NCI-H446 treated with DMSO at 0.1 percent for 48 hours (cell line): ENCODE results near the gene AP2B1.

Experiments
- DNase-seq: peaks from one replicate; lab custom pipeline; 2025; lab: John Stamatoyannopoulos, UW

The AP2B1 gene

DNA sequence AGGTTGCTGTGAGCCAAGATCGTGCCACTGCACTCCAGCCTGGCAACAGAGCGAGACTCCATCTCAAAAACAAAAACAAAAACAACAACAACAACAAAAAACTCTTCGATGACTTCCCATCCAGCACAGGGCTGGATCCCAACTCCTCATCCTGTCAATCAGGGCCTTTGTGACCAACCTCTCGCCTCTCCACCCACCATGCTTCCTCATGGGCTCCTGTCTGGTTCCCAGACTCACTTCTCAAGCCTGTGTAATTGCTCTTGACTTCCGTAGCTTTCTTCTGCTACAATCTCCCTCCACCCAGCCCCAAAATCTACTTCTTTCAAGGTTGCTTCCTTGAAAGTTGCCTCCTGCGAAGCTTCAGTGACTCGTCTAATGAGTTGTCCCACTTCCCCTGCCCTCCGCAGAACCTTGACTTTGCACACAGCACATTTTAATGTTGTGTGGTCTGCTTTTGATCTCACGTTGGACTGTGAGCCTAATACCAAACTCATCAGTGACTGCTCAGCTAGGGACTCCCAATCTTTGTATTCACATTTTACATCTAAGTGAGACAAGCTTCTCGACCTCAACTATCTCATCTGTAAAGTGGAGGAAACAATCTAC, 143.4 kb downstream of the AP2B1 start:
- no peak for DNase-seq

DNA sequence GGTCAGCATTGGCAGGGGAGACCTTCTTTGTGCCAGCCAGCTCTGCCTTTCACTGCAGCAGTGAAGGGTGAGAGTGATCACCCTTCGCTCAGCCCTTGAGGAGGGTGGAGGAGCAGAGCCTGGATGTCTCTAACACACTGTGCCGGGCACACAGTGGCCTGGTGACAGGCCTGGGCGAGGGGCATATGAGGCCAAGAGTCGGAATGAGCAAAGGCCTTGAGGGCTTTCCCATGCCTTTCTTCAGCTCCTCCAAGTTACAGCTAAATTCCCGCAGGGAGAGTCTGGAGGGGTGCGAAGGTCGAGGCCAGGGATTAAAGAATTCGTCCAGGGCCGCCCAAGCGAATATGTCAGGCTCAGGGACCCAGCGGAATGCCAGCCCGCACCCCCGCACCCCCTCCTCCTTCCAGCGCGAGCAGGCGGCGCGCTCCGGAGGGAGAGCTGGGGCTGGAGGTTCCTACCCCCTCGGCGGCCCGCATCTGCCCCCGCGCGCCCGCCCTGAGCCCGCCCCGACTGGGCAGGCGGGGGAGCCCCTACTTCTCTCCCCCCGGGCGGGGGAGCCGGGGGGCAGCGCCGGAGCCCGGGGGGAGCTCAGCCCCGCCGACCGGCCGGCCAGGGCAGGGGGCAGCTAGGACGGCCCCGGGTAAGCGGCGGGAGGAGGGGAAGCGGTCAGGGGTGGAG, 144.3 kb downstream of the AP2B1 start, which contains the start of gene RASL10B:
RASL10B (plus strand) TSS at position 401 of the 678 bp plus-strand sequence. CDS start 3,546 bp downstream, outside the sequence.
- no peak for DNase-seq

DNA sequence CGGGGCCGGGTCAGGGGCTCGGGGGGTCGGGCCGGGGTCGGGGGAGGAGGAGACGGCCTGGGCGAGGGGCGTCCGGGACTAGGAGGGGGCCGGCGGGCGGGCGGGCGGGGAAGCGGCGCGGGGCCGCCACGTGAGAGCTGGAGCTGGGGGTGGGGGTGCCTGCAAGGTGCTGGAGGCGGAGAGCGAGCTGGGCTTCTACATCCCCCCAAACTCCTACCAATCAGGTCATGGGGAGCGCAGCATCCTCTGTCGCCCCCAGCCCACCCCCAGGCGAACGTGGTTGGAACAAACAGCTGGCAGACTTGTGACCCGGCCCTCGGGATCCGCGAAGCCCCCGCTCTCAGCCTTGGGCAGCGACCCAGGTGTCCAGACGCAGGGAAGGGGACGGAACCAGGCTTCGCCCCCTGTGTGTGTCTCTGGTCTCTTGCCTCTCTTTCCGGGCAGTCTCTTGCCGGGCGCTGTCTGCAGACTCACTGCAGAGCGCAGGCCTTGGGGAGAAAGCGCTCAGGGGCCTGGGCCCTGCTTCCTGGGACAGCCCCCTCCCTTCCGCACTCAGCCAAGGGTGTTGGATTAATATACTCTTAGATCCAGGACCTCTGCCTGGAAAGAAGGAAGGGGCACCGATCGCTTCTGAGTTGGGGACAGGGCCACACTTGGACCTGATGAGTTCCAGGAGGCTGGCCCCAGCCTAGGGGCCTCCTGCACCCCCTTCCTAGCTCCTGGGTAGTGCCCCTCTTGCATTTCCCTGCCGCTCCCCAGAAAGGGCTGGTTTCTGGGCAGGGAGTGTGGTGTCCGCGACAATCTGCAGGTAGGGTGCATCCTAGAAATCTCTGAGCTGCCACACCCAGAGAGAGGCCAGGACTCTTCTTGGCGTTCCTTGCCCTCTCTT, 145.0 kb downstream of the AP2B1 start:
- DNase-seq: no peak

GRCh38 chr17:35732806-35733136, 145.6 kb downstream of the AP2B1 start:
- DNase-seq: no peak

DNA sequence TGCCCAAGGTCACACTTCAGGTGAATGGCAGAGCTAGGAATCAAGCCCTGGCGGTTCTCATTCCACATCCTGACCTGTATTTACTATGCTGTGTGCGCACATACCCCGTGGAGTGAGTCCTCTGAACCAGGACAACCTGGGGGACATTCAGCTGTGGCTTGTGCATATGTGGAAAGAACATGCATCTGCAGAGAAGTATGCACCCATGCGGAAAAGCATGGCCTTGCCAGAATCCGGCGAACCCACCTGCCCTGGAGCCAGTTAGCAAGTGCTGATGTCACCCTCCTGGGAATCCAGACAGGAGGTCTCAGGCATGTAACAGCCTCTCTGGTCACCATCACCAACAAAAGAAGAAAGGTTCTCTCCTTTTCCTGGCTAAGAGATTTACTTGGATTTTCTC, 146.2 kb downstream of the AP2B1 start:
- no peak for DNase-seq

DNA sequence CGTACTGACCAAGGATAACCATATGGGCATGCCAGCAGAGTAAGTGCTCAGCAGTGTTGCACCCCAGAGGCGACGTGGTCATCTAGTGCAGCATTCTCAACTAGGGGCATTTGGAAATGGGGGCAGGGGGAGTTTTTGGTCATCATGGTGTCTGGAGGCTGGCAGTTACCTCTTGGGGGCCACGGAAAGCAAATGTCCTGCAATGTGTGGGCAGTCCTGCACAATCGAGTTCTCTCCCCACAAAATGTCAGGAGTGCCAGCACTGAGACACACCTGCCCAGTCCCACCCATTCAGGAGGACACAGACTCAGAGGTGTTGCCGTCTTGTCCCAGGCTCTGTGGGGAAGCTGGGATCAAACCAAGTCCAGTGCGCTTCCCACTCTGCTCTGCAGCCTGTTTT, 147.3 kb downstream of the AP2B1 start:
- DNase-seq: no peak

GRCh38 chr17:35735036-35735805, 148.1 kb downstream of the AP2B1 start:
- DNase-seq: no peak

GRCh38 chr17:35736236-35736635, 149.1 kb downstream of the AP2B1 start:
- DNase-seq: no peak

- DNase-seq: no peak
Observed at GRCh38 chr17:35738519-35739133, 151.5 kb downstream of the AP2B1 start.

GRCh38 chr17:35740216-35740615, 153.1 kb downstream of the AP2B1 start:
- DNase-seq: no peak

DNA sequence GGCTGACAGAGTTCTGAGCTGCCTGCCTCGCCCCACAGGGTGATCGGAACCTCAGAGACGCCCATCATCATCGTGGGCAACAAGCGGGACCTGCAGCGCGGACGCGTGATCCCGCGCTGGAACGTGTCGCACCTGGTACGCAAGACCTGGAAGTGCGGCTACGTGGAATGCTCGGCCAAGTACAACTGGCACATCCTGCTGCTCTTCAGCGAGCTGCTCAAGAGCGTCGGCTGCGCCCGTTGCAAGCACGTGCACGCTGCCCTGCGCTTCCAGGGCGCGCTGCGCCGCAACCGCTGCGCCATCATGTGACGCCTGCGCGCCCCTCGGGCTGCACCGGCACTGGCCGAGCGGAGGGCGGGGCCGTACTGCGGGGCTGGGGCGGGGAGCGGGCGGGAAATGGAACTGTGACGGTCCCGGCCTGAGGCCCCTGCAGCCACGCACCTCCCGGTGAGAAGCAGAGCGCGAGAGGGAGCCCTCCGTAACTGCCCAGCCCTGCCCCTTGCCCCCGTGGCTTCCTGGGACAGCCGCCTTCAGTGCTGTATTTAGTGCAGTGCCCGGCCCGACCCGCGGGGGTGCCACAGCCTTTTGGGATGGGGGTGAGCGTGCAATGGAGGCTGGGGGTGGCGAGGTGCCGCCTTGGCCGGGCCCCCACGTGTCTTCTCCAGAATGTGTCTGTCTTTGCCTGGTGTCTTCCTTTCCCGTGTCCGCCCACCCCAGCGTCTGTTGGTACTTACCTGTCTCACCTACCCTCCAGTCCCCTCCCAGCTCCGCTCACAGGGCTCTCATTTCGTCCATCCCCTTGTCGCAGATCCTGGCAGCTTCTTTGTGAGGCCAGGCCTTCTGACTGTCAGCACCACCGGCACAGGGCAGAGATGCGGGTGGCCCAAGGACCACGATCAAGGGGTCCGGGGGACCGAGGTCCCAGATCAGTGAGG, 154.1 kb downstream of the AP2B1 start:
- DNase-seq: no peak

- no peak for DNase-seq
Observed at GRCh38 chr17:35742496-35742895, 155.4 kb downstream of the AP2B1 start.

GRCh38 chr17:35742896-35743477, 155.9 kb downstream of the AP2B1 start:
- no peak for DNase-seq

- no peak for DNase-seq
Observed at GRCh38 chr17:35743626-35744328, 156.7 kb downstream of the AP2B1 start.

GRCh38 chr17:35744830-35745229, 157.7 kb downstream of the AP2B1 start:
- DNase-seq: no peak

DNA sequence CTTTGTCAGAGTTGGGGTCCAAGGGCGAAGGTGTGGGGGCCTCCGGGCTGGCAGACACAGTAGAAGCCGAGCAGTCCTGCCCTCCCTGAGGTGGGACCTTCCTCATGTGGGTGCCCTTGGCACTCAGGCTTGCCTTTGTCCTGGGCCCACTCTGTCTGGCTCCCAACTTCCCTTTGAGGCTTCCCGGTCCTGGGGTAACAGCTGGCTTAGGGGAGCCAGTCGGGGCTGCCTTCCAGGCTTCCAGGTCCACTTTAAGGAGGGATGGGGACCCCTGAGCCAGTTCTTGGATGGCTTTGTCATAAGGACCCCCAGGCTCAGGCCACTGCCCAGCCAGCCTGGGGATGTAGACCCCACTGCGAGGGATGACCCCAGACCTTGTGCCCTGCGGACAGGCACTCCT, 158.1 kb downstream of the AP2B1 start:
- DNase-seq: no peak

- DNase-seq: no peak
Observed at GRCh38 chr17:35745749-35746320, 158.7 kb downstream of the AP2B1 start.

- DNase-seq: peak; percentile 14
Observed at GRCh38 chr17:35747540-35748017, 160.5 kb downstream of the AP2B1 start.

GRCh38 chr17:35748341-35748841, 161.3 kb downstream of the AP2B1 start:
- DNase-seq: no peak
